Inferior parietal cortex (tissue), 1 donor: Measurements from ENCODE around the gene PARVG.

ENCODE experiments used
- DNase-seq: peaks from one replicate; pipeline ENCODE4 v3.0.0-alpha.2; 2016; ENCODE audit errors: extremely low spot score

PARVG gene

DNA sequence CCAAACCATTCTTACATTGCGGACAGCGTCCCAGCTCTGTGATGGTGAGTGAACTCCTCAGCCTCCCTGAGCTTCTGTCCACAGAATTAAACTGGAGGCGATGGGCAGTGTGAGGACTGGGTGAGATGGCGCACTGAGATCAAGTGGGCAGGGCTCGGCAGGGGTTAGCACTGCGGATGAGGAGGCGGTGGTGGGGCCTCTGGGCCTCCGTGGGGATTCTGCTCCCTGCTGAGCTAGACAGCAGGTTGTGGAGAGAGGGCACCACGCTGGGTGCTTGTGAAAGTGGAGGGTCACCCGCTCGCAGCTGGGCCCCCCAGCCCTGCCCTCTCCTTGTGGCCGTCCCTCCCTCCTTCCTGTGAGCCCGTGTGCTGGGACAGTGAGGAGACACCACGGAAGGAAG is 25.6 kb upstream of the PARVG start:
- no peak for DNase-seq

DNA sequence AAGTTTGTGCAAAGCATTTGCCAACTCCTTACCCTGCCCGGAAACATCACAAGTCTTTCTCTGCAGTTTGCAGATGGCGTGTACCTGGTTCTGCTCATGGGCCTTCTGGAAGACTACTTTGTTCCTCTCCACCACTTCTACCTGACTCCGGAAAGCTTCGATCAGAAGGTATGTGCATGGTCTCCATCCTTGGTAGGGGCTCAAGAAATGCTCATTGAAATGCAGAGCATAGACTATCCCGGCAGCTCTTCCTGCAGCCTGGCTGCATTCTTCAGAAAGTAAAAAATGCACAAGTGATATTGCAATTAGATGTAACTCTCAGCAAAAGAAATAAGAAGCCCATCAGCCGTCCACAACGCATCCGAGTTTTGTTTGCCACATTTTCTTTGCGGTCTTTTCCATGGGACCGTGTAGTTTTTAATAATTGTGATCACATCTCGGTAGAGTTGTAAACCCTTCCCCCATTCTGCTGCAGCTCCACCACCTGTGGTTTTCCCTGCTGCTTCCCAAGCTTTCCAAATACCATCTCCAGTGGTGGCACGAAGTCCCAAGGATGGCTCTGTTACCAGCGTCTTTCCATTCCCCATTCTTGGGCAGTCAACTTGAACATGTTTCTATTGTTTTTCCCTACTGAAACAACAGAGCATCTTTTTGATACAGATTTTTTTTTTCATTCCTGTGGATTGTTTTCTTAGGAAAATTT is 22.7 kb upstream of the PARVG start:
- DNase-seq, result no peak

DNA sequence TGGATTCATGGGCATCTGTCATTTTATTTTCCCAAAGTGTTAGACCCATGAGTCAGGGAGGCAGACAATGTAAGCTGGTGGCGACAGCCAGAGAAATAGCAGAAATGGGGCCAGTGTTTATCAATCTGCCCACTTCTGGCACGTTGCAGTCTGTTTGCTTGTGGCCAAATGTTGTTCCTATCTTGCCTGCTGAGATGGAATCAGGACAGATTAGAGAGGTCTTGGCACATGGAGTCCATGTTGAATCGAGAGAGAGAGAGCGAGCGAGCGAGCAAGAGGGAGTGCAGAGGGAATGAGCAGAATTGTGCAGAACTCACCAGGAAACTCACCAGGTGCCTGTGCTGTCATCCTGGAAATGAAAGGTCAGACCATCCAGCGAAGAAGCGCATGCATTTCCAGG is 21.9 kb upstream of the PARVG start:
- no peak for DNase-seq

DNA sequence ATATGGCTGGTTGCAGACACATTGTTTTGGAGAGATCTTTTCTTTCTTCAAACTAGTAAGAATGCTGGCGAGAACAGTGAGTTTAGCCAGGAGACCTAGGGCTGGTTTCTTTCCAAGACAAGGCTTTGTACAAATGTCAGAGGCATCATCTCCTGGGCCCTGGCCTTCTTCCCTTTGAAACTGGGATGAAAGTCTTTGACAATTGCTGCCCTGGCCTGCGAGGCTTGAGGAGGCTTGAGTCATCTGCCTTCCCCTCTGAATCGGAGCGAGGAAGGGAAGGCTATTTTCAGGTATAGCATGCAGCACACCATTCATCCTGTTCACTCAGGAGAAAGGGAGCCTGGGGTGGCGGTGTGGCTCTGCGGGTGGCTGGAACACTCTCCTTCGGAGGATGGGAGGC is 21.5 kb upstream of the PARVG start:
- no peak for DNase-seq

DNA sequence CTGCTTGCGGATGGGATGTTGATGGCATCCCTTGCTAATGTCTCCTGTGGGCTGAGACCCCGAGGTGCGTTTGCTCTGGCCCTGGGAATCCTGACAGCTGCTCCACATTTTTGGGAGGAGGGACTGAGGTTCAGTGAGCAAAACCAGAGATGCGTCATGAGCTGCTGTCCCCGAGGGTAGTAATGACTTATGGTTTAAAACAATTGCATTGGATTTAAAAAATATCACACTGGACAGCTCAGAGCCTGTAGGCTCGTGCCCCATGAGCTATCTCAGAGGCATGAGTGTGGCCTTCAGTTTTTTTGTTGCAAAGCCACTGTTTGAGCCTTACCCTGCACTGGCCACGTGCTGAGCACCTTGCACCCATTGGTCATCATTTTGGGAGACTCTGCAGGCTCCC is 20.9 kb upstream of the PARVG start:
- DNase-seq, result no peak

DNA sequence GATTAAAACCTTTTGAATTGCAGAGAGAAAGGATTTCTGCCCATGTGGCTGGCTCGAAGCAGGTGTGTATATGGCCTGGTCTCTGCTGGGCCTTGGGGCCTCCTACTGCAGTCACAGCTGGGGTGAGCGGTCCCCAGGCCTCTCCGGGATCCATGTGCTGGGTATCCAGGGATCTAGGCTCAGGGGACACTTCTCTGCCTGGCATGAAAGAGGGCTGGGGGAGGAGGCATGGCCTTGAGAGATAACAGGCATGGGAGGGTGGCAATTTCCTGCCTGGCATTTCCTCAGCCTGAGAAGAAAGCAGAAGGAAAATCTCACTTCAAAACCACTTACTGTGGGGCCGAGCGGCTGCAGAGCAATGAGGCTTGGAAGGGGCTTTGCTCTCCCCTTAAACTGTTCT is 20.3 kb upstream of the PARVG start:
- no peak for DNase-seq

DNA sequence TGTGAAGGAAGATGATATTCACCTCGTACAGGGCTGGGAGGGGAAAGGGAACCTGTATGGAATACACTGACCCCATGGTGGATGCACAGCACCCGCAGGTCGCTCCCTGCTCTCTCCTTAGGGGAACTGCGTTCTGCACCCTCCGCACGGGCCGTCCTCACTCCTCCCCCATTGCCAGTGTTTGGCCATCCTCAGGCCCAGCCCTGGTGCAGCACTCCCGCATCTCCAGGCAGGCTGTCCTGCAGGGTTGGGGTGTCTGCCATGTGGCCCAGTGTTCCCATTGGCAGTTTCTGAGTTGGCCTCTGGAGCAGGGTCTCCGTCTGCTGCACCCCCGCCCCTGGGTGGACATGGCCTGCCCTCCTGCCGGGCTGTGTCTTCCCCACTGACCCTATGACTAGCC is 19.1 kb upstream of the PARVG start:
- no peak for DNase-seq

DNA sequence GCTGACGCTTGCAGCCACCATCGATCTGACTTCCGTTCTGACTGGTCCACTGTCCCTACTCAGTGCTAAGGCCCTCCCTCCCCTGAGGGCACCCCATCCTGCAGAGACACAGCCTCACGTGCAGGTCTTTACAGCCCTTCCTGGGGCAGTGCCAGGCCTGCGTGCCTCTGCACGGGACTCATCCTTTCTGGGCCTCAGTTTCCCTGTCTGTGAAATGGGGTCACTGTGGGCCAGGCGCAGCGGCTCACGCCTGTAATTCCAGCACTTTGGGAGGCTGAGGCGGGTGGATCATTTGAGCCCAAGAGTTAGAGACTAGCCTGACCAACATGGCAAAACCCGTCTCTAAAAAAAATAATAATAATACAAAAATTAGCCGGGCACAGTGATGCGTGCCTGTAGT is 17.8 kb upstream of the PARVG start:
- no peak for DNase-seq

DNA sequence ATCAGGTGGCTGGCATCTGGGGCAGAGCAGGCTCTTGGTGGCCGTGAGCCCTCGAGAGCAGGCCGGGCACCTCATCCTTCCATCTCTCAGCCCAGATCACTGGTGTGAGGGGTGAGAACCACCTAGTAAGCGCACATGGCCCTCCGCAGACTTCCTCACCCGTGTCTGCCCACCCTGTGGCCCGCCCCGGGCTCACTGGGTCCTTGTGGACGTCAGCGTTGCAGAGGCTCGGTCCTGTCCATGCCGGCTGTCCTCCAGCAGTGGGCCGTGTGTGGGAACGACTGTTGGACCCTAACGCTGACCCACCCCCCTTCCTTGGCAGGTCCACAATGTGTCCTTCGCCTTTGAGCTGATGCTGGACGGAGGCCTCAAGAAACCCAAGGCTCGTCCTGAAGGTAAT is 17.2 kb upstream of the PARVG start:
- no peak for DNase-seq

DNA sequence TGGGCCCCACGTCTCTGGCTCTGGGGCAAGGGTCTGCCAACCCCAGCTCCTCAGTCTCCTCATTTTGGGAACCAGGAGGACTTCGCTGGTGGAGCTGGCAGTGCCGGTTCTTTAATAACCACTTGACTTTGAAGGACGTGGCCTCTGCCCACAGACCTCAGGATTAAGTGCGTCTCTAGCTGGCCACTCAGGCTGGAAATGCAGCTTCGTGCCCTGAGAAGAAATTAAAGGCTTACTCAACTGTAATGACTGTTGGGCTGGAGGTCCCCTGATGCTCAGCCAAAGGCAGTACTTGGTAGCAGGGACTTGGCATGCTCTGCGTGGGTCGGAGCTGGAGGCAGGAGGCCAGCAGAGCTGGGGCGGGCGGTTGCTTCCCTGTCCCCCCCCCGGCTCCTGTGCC is 16.7 kb upstream of the PARVG start:
- no peak for DNase-seq

DNA sequence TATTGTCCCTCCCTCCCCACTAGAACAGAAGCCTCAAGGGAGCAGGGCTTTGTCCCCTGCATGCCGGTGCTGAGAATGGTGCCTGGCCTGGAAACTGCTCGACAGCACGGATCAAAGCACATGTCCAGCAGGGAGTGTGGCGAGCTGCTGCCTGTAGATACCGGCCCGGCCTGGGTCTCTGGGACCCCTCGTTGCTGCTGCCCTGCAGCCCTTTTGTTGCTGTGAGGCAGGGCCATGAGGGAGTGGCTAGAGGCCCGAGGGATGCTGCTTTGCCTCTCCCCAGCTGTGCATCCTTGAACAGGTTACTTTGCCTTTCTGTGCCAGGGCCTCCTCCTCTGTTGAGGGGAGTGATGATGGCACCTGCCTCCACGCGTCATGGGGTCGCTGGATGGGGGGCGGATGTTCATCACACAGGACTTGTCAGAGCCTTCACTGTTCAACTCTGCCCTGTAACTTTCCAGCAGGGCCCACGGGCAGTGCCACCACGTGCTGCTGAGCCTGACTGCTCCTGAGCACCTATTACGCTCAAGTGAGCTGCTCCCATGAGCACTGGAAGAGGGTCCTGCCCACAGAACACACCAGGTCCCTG is 15.3 kb upstream of the PARVG start:
- DNase-seq, result no peak

DNA sequence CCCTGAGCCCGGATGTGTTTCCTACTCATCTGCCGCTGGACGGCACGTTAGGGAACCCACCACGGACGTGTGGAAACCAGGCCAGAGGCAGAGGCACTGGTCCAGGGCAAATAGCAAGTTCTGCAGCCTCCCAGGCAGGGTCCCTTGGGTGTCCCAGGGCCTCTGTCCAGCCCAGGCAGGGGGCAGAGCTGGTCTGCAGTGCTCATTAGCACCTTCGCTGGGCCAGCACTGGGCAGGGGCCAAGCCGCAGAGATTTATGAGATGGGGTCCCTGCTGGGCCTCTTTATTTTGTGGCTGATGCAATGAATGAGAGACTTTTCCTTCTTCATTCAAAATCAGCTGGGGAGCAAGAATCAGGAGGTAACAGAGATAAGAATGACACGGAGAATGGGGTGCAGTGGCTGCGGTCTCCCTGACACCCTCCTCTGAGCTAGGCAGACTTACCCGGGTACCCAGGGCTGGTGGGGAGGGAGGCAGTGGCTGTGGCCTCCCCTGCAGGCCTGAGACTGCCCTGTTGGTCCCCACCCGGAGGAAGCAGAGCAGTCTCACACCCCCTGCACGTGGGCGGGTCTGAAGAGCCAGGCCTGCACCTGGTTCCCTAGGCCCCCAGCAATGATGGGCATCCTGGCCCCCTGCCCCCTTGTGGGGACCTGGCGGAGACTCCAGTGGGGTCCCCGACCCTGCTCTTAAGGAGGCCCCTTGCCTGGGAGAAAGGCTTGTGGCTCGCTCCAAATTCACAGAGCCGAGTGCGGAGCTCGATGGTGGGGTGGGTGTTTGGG is 14.0 kb upstream of the PARVG start:
- DNase-seq, result no peak

DNA sequence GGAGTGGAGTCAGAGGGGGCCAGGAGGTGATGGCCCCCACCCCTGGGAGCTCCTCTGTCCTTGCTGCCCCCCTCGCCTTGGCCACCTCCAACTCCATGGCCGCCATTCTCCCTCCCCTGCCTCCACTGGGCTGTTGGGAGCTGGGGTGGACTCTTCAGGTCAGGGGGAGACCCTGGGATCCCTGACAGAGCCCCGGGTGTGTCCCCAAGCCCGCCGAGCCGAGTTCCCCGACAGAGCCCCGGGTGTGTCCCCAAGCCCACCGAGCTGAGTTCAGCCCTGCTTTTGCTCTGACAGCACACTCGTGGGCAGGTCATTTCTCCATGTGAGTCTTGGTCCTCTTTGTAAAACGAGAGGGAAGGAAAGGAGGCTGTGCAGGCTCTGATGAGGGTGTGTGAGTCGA is 13.2 kb upstream of the PARVG start:
- no peak for DNase-seq

DNA sequence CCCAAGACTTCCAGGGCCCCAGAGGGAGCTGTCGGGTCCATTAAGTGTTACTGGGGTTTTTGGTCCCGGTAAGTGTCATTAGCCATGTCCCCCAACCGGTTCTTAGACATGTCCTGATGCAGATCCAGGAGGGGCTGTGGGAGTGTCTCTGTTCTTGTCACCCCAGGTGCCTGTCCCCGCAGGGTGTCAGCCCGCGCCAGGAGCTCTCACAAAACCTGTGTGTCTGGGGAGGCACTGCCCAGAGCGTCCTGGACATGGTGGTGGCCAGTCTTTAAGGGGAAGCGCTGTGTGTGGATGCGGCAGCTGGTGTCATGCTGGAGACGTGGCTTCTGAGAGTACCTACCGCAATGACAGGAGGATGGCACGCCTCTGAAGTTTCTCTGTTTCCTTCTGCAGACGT is 12.5 kb upstream of the PARVG start:
- DNase-seq, result no peak

DNA sequence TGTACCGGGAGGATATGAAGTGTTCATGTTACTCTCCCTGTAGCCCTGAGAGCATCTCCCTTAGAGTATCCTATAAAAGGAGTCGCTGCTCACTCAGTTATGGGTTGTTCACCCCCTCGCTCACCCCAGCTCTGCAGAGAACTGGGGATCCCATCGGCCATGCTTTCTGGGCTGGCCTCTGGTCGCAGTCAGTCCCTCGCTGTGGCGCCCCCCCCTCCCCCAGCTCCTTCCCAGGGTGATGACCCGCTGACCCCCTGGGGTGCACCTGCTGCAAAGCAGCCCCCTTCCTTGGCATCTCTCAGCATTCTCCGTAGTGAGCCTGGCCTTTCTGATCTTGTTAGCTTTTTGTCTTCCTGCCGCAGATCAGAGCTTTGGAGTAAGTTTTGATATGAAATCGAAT is 10.3 kb upstream of the PARVG start:
- no peak for DNase-seq

DNA sequence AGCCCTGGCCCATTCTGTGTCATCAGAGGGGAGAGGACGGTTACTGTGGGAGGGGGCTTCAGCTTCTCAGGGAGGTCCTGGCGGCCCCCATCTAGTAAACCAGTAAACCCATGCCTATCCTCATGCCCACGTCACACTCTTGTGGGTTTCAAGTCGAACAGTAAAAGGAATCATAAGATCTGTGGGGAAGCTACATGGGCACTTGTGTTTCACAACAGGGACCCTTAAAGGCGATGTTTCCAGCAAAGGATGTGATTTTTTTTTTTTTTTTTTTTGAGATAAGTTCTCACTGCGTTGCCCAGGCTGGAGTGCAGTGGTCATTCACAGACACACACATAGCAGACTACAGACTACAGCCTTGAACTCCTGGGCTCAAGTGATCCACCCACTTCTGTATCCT is 9.2 kb upstream of the PARVG start:
- DNase-seq, result no peak

DNA sequence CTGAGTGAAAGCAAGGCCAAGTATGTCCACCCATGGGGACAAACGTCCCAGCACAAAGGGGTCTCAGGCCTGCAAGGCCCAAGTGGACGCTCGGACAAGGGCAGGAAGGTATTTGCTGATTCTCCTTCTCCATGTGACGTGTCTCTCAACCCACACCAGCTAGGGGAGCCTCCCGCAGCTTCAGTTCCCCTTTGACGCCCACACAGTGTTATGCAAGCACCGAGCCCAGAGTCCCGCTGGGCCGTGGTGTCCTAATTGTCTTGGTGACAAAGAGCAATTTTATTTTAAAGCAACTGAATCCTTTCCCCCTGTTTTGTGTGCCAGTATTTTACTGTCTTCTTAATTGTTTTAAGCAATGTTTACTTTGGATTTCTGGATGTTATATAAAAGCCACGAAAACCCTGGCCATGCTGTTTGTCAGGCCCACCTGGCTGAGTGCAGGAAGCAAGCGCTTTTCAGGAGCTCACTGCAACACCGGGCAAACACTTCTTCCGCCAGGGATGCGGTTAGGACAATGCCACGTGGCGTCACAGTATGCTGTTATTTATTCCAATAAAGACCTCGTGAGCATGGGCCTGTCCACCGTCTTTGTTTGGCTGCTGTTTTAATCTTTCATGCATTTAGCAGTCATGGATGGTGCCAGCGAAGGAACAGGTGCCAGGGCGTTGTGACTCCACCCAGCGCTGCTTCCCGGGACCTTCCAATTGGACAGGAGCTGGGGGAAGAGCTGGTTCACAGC is 8.2 kb upstream of the PARVG start:
- DNase-seq, result peak; percentile 60

DNA sequence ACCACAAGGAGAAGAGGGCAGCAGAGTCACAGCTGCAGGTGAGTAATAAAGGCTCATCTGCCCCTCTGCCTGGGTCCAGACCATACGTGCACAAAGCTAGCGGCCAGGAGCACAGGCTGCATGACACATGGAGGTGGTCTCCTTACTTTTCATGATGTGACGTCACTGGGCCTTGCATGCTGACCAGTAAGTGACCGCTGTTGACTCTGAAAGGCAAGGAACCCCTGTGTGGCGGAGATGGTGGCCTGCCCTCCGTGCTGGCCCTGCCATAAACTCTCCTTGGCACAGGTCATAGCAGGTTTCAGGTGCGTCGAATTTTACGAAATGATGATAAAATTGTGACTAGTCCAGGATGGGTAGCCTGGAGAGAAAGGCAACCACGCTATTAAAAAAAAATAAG is 7.6 kb upstream of the PARVG start:
- DNase-seq, result no peak

DNA sequence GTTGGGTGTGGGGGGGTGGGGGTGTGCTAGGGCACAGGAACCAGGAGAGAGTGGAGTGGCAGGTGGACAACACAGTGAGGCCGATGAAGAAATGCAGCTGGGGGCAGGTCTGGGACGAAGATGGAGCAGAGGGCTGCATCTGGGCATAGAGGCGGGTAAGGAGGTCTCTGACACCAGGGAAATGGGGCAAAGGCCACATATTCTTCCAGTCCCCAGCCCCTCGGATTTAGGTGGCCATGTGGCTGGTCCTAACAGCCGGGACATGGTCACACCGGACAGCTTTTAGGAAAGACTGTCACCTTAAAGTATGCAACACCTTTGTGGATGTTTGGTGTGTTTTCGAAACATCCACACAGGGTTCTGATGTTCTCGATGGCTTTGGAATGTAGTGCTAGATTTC is 5.0 kb upstream of the PARVG start:
- DNase-seq, result no peak

DNA sequence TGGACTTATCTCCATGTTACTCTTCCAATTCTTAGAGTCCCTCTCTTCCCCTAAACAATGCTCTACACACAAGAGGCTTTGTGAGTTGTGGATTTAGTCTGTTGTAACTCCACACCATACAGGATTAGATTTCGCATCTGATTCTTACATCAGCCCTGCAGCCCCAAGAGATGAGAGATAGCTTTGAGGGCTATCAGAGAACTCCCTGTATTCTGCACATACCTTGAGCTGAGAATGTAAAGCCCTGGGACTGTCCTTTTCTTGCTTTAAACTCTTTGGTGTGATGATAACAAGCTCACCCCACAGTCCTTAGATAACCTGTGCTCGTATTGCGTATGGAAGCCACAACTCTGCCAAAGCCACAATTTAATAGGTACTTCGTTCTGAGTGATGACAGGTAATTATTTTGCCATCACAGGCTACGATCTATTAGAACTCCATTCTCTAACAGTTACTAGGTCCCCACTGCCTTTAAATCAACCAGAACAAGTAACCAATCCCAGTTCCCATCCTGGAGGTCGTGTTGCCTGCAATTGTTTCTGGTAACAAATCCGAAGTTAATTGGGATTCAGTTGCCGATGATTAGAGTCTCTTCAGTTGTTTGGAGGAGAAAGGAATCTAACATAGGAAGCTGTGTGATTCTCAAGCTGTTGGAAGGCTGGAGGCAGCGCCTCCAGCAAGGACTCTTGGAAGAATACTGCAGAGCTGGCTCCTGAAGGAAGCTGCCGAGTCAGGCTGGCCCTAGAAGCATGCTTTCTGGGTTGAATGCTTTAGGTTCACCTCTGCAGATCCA is 1.3 kb upstream of the PARVG start:
- no peak for DNase-seq

DNA sequence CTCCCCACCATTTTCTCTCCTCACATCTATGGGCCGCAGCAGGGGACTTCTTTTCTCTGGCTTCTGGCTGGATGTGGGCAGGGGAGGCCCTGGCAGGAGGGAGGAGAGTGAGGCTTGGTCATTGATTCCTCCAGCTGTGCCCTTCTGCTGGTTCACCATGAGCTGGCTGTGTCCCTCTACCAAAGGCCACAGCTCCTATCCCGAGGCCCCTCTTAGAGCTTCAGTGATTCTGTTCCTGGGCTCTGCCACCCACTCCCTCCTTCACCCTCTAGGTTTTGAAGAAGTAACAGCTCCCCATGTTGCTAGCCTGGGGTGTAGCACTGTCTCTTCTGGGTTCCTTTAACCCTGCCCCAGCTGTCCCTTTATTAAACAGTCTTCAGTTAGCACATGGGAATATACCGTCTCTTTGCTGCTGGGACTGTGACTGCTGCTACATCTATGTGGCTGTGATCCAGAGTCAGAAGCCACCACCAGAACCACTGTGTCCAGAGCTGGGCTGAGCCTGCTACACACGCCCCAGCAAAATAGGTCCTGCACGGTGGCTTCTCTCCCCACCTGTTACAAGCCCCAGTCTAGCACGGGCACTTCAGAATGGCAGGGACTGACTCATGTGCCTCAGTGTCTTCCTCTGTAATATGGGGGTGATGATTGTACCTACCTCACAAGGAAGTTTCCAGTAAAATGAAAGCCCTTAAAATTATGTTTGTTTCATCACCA is 578 bp upstream of the PARVG start:
- DNase-seq, result no peak
